B cell (primary cell): ENCODE results near the gene CNOT4. TPM values are rescaled to one million over a fixed set of nuclear protein-coding genes. Genes with fewer than 3 reads are reported as not detected.
"Not testable (repeated sequence)": the region's sequence is repeated elsewhere in the genome, so short reads cannot be mapped to it uniquely, and the experiment has no call there.

Source experiments
- ATAC-seq: fragments of 200-7000 bp; cut with Tn5 transposase; one replicate; pipeline ENCODE4 v1.10.0; 2021; ENCODE audit warnings: low read depth, mild to moderate bottlenecking, moderate number of reproducible peaks, moderate library complexity
- CTCF ChIA-PET: fragments of 350-600 bp; sonication (Branson Sonifier 250); formaldehyde crosslinking; loops from one replicate; lab custom pipeline; 2021; ENCODE audit warnings: antibody characterized with exemption, inconsistent platforms; lab: Charles Lee
- POLR2A ChIA-PET: fragments of 350-600 bp; sonication (Branson Sonifier 250); formaldehyde crosslinking; loops from one replicate; lab custom pipeline; 2021; ENCODE audit warnings: antibody characterized with exemption; lab: Charles Lee
- DNase-seq: peaks from one replicate; pipeline ENCODE4 v3.0.0; 2013
- H2AFZ ChIP-seq: 2 replicates; pipeline ENCODE4 v1.6.1; 2012; ENCODE audit warnings: mild to moderate bottlenecking, low read depth, low read length; ENCODE audit not compliant: insufficient read depth, poor library complexity, severe bottlenecking
- H3K27ac ChIP-seq, 2 donors: 1 replicate in 1 of 2; 2 replicates in 1 of 2; pipeline ENCODE4 v1.5.1; 2012 to 2013; ENCODE audit warnings: low read length in 2 of 2, mild to moderate bottlenecking in 2 of 2, moderate library complexity in 1 of 2
- H3K27me3 ChIP-seq, 4 experiments: fragments of 200-600 bp in 1 of 4; sonication (generic) in 1 of 4; replicated peaks in 1 of 4; 1 replicate in 2 of 4; 2 replicates in 2 of 4; pipeline versions ENCODE4 v1.6.1 to v1.7.0; 2013 to 2016; ENCODE audit warnings: low read length in 3 of 4, mild to moderate bottlenecking in 2 of 4, mixed read lengths in 1 of 4, moderate library complexity in 1 of 4; ENCODE audit not compliant: insufficient read depth in 4 of 4, control insufficient read depth in 3 of 4; ENCODE audit errors: control extremely low read depth in 1 of 4
- H3K36me3 ChIP-seq, 2 experiments: replicated peaks in 1 of 2; 1 replicate in 1 of 2; 2 replicates in 1 of 2; pipeline versions ENCODE4 v1.6.1 to v1.7.1; 2013; ENCODE audit warnings: low read length in 1 of 2; ENCODE audit not compliant: insufficient read depth in 2 of 2, control insufficient read depth in 1 of 2; ENCODE audit errors: control extremely low read depth in 1 of 2, extremely low read depth in 1 of 2
- H3K4me1 ChIP-seq, 2 donors: fragments of 200-600 bp in 1 of 2; sonication (generic) in 1 of 2; 1 replicate in 1 of 2; 2 replicates in 1 of 2; pipeline versions ENCODE4 v1.5.1 to v1.6.1; 2013 to 2017; ENCODE audit warnings: low read length in 2 of 2; ENCODE audit not compliant: control insufficient read depth in 2 of 2, insufficient read depth in 2 of 2
- H3K4me2 ChIP-seq: replicated peaks from 2 replicates; pipeline ENCODE3; 2012; ENCODE audit warnings: mild to moderate bottlenecking, low read depth, low read length; ENCODE audit not compliant: poor library complexity, severe bottlenecking
- H3K4me3 ChIP-seq, 5 experiments: fragments of 200-600 bp in 1 of 5; sonication (generic) in 1 of 5; 1 replicate in 3 of 5; 2 replicates in 2 of 5; pipeline versions ENCODE4 v1.5.1 to v1.7.0; 2011 to 2016; ENCODE audit warnings: low read length in 4 of 5, mild to moderate bottlenecking in 4 of 5, low read depth in 2 of 5, control low read depth in 1 of 5, moderate library complexity in 1 of 5; ENCODE audit not compliant: insufficient read depth in 1 of 5; ENCODE audit errors: control extremely low read depth in 1 of 5, extremely low read depth in 1 of 5
- H3K79me2 ChIP-seq: fragments of 200-600 bp; sonication (generic); one replicate; pipeline ENCODE4 v1.6.0; 2016; ENCODE audit warnings: low read length; ENCODE audit not compliant: control insufficient read depth, insufficient read depth
- H3K9ac ChIP-seq: fragments of 200-600 bp; sonication (generic); 2 replicates; pipeline ENCODE4 v1.6.1; 2017; ENCODE audit warnings: mild to moderate bottlenecking, low read length, moderate library complexity
- H3K9me3 ChIP-seq, 3 donors: one replicate each; pipeline versions ENCODE4 v1.6.1 to v1.7.1; 2013; ENCODE audit warnings: low read length in 2 of 3; ENCODE audit not compliant: control insufficient read depth in 2 of 3, insufficient read depth in 1 of 3; ENCODE audit errors: control extremely low read depth in 1 of 3
- H4K20me1 ChIP-seq: 2 replicates; pipeline ENCODE4 v1.6.0; 2012; ENCODE audit warnings: mild to moderate bottlenecking, low read length; ENCODE audit not compliant: insufficient read depth, control insufficient read depth, poor library complexity, severe bottlenecking
- H3K27ac Mint-ChIP-seq: one replicate; pipeline ENCODE4 v1.8.0; 2021; ENCODE audit warnings: mixed read lengths
- H3K27me3 Mint-ChIP-seq: one replicate; pipeline ENCODE4 v1.8.0; 2021; ENCODE audit warnings: mixed read lengths
- H3K4me1 Mint-ChIP-seq: one replicate; pipeline ENCODE4 v1.8.0; 2021; ENCODE audit warnings: mixed read lengths
- H3K4me3 Mint-ChIP-seq: one replicate; pipeline ENCODE4 v1.8.0; 2021; ENCODE audit warnings: mixed read lengths
- H3K9me3 Mint-ChIP-seq: one replicate; pipeline ENCODE4 v1.8.0; 2022; ENCODE audit warnings: mixed read lengths; ENCODE audit not compliant: insufficient read depth
- CTCF ChIP-seq: fragments of 200-600 bp; IDR thresholded peaks from one replicate; pipeline ENCODE4 v1.8.0; 2022; ENCODE audit warnings: antibody characterized with exemption, mild to moderate bottlenecking
- EZH2 ChIP-seq: IDR thresholded peaks from 2 replicates; pipeline ENCODE4 v1.6.1; 2012; ENCODE audit warnings: borderline replicate concordance, low read depth, mild to moderate bottlenecking, moderate library complexity, low read length; ENCODE audit not compliant: insufficient read depth, poor library complexity, severe bottlenecking
- WGBS: methylation state at CpG from one replicate; pipeline ENCODE4 v1.1.5; 2013; ENCODE audit warnings: missing lambda C conversion rate; ENCODE audit not compliant: insufficient coverage; 5-methylcytosine and 5-hydroxymethylcytosine counted together
- intact Hi-C: fragments of 100-400 bp; cut with micrococcal nuclease; formaldehyde crosslinking; loops from one replicate; pipeline ENCODE4 v1.10.0; 2022
- polyA plus RNA-seq: library from polyadenylated mRNA; depleted of rRNA; stranded (reverse); fragments of >200 nt; gene quantifications from 2 replicates; pipeline ENCODE4 v1.2.3, GENCODE V29; 2012
- total RNA-seq, 2 donors: library from RNA; stranded (reverse); fragments of 120-200 nt in 1 of 2; gene quantifications; 1 replicate in 1 of 2; 2 replicates in 1 of 2; pipeline versions ENCODE4 v1.2.3 to v1.2.4, GENCODE V29; 2013 to 2022

Gene CNOT4
- total and polyA plus RNA-seq, 2 donors (not counting 1 experiment from before 2014, with no cell fraction given): 9.8 to 52.1 TPM

GRCh38 chr7:135352285-135352684 lies 157.6 kb downstream of the CNOT4 start:
- H3K9me3 Mint-ChIP-seq: no peaks in the 10 kb centered on the region
- Histone ChIP-seq H3K36me3 (no peaks in the 10 kb centered on the region), H3K79me2 (no peaks in the 10 kb centered on the region), H2AFZ (no peak overlapping the region), H3K4me1 (no peaks in the 10 kb centered on the region), H3K27me3 (no peaks in the 10 kb centered on the region), H3K4me2 (no peak overlapping the region), H3K4me3 (no peak overlapping the region), H3K9me3 (no peaks in the 10 kb centered on the region), H3K9ac (no peak overlapping the region), H3K27ac (no peak overlapping the region), H4K20me1 (no peaks in the 10 kb centered on the region)
- 95% methylated on average over 5 of the region's 5 CpGs for WGBS
- TF ChIP-seq CTCF: no peak
- TF ChIP-seq EZH2: no peak
- H3K27me3 Mint-ChIP-seq: no peaks in the 10 kb centered on the region
- H3K4me1 Mint-ChIP-seq: no peaks in the 10 kb centered on the region
- no peak overlapping the region for H3K4me3 Mint-ChIP-seq
- no peak for ATAC-seq
- intact Hi-C loops: no loop called here
- POLR2A ChIA-PET: no interaction called here
- H3K27ac Mint-ChIP-seq: no peak overlapping the region
- no peak for DNase-seq
- CTCF ChIA-PET: no interaction called here

- H3K9me3 ChIP-seq, H2AFZ ChIP-seq, ATAC-seq, H3K27me3 Mint-ChIP-seq, H4K20me1 ChIP-seq, H3K4me3 Mint-ChIP-seq, H3K4me1 Mint-ChIP-seq, H3K27ac Mint-ChIP-seq, intact Hi-C loops, DNase-seq, H3K9ac ChIP-seq, POLR2A ChIA-PET, H3K36me3 ChIP-seq, H3K4me1 ChIP-seq, H3K79me2 ChIP-seq, H3K4me3 ChIP-seq, H3K4me2 ChIP-seq, H3K27ac ChIP-seq, CTCF ChIA-PET, H3K27me3 ChIP-seq, H3K9me3 Mint-ChIP-seq: not testable (repeated sequence)
- 99% methylated on average over 7 of the region's 9 CpGs for WGBS
These were observed 158.8 kb downstream of the CNOT4 start for GRCh38 chr7:135351070-135351469.
